Measurements from ENCODE around the gene CYB5R4.

DNA sequence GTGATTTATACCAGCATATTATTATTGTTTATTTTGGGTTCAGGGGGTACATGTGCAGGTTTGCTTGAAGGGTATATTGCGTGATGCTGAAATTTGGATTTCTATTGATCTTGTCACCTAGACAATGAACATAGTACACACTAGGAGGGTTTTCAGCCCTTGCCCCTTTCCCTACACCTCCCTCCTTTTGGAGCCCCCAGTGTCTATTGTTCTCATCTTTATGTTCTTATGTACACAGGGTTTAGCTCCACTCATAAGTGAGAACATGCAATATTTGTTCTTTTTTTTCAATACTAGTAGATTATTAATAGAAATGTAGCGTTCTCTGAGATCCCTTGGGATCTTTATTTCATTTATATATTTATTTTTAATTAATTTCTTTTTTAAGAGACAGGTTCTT is 94.9 kb downstream of the CYB5R4 start:
- TF ChIP-seq, protein P1, sequence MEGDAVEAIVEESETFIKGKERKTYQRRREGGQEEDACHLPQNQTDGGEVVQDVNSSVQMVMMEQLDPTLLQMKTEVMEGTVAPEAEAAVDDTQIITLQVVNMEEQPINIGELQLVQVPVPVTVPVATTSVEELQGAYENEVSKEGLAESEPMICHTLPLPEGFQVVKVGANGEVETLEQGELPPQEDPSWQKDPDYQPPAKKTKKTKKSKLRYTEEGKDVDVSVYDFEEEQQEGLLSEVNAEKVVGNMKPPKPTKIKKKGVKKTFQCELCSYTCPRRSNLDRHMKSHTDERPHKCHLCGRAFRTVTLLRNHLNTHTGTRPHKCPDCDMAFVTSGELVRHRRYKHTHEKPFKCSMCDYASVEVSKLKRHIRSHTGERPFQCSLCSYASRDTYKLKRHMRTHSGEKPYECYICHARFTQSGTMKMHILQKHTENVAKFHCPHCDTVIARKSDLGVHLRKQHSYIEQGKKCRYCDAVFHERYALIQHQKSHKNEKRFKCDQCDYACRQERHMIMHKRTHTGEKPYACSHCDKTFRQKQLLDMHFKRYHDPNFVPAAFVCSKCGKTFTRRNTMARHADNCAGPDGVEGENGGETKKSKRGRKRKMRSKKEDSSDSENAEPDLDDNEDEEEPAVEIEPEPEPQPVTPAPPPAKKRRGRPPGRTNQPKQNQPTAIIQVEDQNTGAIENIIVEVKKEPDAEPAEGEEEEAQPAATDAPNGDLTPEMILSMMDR (IDR thresholded peaks at IDR 0.05 in 2 of 3, conservative IDR thresholded peaks at IDR 0.05 in 1 of 3; ENCODE audit: control insufficient read depth in 2 of 3, extremely low read depth in 1 of 3, insufficient read depth in 1 of 3, low read depth in 3 of 3, low read length in 3 of 3) = no peak
- TF ChIP-seq CREB1 (IDR thresholded peaks at IDR 0.05; ENCODE audit: low read depth) = no peak
- no peak for TF ChIP-seq EGR1 (IDR thresholded peaks at IDR 0.05; ENCODE audit: borderline replicate concordance in 1 of 2, low read depth in 2 of 2, low read length in 2 of 2)
- TF ChIP-seq, protein P2, sequence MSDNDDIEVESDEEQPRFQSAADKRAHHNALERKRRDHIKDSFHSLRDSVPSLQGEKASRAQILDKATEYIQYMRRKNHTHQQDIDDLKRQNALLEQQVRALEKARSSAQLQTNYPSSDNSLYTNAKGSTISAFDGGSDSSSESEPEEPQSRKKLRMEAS (IDR thresholded peaks at IDR 0.05; ENCODE audit: low read depth, low read length) = no peak
- TF ChIP-seq FOS (IDR thresholded peaks at IDR 0.05; ENCODE audit: borderline replicate concordance, extremely low read depth, insufficient read length) = no peak
- no peak for TF ChIP-seq RBBP5 (conservative IDR thresholded peaks at IDR 0.05)
- no peak for TF ChIP-seq ASH2L (IDR thresholded peaks at IDR 0.05; ENCODE audit: borderline replicate concordance, low read depth)
- TF ChIP-seq, protein P3, sequence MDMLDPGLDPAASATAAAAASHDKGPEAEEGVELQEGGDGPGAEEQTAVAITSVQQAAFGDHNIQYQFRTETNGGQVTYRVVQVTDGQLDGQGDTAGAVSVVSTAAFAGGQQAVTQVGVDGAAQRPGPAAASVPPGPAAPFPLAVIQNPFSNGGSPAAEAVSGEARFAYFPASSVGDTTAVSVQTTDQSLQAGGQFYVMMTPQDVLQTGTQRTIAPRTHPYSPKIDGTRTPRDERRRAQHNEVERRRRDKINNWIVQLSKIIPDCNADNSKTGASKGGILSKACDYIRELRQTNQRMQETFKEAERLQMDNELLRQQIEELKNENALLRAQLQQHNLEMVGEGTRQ (IDR thresholded peaks at IDR 0.05; ENCODE audit: borderline replicate concordance, low read depth, low read length) = no peak
- TF ChIP-seq EP300 (IDR thresholded peaks at IDR 0.05; ENCODE audit: borderline replicate concordance in 1 of 2, control insufficient read depth in 1 of 2, low read depth in 2 of 2, low read length in 2 of 2) = no peak
- no peak for TF ChIP-seq SRF (IDR thresholded peaks at IDR 0.05; ENCODE audit: low read depth in 2 of 2, low read length in 2 of 2)

Data from GM12878 (cell line).